ENCODE data around the gene SYNJ2.
"Not testable (repeated sequence)": the region's sequence is repeated elsewhere in the genome, so short reads cannot be mapped to it uniquely, and the experiment has no call there.

The SYNJ2 gene

GRCh38 chr6:157959451-157960227 lies 22.0 kb upstream of the SYNJ2 start:
- DNase-seq: no peak

GRCh38 chr6:157961153-157961831 lies 20.4 kb upstream of the SYNJ2 start:
- DNase-seq: no peak

GRCh38 chr6:157961832-157962575 lies 19.7 kb upstream of the SYNJ2 start:
- no peak for DNase-seq

- peak; percentile 83 for DNase-seq
Observed at GRCh38 chr6:157962601-157963302, 18.9 kb upstream of the SYNJ2 start.

DNA sequence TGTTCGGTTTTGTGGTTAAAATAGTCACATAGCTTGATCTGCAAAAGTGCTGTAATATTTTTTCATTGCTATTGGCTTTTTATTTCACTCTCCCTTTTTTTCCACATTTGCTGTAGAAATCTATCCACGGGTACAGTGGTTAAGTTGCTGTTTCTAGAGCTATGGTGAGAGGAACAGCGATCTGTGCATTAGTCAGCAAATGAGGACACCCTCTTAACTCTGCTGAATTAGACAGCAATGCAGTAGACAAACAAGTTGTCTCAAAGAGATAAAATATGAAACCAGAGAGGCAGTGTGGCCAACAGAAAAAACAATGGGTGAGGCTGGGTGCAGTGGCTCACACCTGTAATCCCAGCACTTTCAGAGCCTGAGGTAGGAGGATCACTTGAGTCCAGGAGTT lies 17.6 kb upstream of the SYNJ2 start:
- DNase-seq: peak; percentile 44

DNA sequence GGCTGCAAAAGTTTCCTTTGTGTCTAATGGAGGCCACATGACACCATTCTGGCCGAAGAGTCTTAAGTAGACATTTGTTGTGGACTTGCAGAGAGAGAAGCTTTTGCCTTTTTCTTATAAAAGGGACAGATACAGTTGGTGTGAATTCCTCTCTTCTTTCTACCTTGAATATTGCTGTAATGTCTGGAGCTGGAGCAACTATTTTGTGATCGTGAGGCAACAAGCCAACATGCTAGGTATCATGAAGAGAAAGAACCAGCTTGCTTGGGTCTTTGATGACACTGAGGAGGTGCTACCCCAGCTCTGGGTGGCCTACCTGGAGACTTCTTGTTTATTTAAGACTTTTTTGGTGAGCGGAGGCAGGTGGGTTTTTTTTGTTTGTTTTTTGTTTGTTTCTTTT lies 16.3 kb upstream of the SYNJ2 start:
- no peak for DNase-seq

DNA sequence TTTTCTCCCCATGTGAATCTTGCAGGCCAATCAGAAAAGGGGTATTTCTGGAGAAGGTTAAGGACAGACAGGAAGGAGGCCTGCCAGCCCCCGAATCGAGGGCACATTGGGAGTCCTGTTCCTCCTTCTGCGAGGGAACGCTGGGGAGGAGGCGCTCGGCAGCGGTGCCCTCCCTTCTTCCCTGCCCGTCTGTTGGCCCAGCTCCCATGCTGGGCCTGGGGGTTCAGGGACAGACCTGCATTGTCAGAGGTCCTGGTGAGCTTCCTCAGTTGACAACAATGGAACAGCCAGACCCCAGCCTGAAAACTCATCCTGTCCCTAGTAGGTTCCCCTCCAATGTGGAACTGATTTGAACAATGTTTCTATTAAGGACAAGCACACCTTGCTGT lies 15.1 kb upstream of the SYNJ2 start:
- no peak for DNase-seq

DNA sequence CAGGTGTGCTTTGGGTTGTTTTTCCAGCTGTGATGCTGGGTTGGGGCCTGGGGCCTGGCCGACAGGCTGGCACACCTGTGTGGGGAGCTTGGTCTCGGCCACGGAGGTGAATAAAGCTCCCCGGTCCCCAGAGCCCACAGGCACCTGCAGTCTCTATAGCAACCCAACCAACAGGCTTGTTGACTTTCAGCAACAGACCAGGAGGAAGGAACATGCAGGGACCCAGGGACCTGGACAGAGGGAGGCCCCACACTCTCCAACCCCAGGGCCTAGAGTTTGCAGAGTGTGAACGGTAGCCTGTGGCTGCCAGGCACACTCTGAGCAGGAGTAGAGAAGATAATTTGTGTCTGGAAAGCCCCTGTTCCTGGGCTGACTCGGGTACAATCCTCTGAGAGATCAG lies 14.6 kb upstream of the SYNJ2 start:
- no peak for DNase-seq

DNA sequence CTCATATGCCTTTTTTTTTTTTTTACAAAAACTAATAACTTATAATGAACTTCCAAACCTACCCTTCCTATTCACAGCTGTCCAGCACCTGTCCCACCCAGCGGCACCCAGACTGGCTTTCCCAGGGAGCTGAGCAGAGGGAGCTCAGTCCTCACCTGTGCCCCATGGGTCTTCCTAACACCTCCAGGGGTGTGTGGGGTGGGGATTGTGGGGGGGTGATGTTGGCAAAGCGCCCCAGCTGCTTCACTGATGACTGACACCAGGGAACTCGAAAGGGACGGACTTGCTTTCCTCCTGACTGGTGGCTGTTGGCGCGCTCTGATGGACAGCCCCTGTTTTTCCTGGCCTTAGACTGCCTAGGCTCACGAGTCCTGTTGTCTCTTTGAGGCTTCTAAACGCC lies 14.2 kb upstream of the SYNJ2 start:
- DNase-seq: no peak

GRCh38 chr6:157972177-157972576 lies 9.5 kb upstream of the SYNJ2 start:
- DNase-seq: not testable (repeated sequence)

GRCh38 chr6:157974341-157974894 lies 7.2 kb upstream of the SYNJ2 start:
- DNase-seq: no peak

- DNase-seq: no peak
Observed at GRCh38 chr6:157974967-157975366, 6.7 kb upstream of the SYNJ2 start.

- no peak for DNase-seq
Observed at GRCh38 chr6:157975456-157975855, 6.2 kb upstream of the SYNJ2 start.

DNA sequence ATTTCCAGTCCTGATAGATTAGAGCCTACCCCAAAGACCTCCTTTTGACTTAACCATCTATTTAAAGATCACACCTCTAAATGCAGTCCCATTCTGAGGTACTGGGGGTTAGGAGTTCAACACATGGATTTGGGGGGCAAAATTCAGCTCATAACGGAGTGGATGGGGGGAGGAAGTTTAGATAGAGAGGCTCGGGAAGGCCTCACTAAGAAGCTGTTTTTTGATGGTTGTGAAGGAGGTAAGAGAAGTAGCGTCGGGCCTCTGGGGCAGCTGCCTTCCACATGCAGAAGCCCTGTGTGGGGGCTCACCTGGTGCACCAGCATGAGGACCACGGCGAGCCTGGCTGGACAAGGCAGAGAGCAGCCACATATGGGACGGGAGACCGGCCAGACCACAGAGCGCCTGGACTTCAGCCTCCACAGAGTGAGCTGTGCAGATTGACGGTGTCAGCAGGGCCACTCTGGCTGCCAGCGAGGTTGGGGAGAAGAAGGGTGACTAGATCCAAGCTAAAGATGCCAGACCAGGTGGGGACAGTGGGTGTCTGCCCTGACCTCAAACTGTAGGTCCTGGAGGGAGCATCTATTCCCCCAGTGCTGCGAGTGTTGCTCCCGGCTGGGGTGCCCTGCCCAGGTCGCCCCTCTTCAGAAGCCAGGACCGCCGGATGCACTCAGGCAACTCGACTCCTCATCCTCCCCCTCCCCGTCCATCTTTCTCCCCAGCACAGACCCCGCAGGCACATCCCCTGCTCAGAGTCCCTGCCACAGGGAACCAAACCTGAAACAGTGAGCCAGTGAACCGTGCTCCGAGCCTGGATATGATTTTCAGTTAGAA lies 5.1 kb upstream of the SYNJ2 start:
- DNase-seq: no peak

- no peak for DNase-seq
Observed at GRCh38 chr6:157977176-157977804, 4.4 kb upstream of the SYNJ2 start.

DNA sequence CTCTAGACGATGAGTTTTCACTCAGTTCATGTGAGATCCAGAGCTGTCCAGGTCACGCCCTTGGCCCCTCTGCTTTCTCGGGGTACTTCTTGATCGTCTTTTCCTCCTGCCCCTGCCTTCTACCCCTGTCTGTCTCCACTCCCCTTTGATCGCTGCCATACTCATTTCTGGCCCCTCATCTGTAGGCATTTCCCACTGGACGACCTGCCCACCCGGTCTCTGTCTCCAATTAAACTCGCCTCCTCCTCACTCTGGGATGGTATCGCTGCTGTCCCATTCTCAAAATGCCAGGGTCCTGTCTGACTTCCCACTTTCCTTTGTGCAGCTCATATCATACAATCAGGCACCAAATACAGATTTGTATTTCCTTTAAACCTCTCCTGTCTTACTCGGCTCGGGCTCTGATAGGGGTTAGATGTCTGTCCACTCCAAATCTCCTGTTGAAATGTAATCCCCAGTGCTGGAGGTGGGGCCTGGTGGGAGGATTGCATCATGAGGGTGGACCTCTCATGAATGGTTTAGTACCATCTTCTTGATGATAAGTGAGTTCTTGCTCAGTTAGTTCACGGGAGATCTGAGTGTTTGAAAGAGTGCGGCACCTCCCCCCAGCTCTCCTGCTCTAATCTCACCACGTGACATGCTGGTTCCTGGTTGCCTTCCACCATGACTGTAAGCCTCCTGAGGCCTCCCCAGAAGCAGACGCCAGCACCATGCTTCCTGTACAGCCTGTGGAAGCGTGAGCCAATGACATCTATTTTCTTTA lies 3.5 kb upstream of the SYNJ2 start:
- peak; percentile 14 for DNase-seq

- DNase-seq: peak; percentile 65
Observed at GRCh38 chr6:157980288-157981131, 1.2 kb upstream of the SYNJ2 start.

- DNase-seq: no peak
Observed at GRCh38 chr6:157981132-157981394, 600 bp upstream of the SYNJ2 start.

DNA sequence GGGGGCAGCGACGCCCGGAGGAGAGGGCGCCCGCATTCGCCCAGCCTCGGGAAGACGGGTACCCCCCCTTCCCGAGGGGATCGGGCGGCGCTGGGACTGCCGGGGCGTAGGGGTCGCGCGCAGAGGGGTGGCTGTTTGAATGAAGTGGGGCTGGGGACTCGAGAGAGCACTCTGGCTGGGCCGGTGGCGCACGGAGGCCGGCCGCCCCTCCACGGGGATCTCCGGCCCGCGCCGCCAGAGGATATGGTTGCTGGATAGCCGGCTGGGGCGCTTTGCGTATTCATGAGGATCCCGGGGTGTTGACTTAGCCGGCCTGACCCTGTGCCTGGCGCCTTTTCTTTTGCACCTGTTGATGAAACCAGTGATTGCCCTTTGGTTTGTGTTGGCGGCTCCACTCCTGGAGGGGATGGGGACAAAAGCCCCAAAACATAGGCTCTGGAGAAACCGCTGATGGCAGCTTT lies 469 bp downstream of the SYNJ2 start:
- DNase-seq: no peak
